H54 (cell line): ENCODE measurements around the gene INHA.
A peak's percentile ranks its signal among the peaks of the same experiment; 100 is the strongest.

Experiments used
- DNase-seq: peaks from one replicate; pipeline ENCODE4 v3.0.0; 2011; ENCODE audit warnings: low spot score, mixed read lengths; ENCODE audit not compliant: insufficient read length
- FAIRE-seq: peaks from 3 replicates; lab custom pipeline; 2011; peaks lifted over from hg19 to GRCh38; lab: Jason Lieb, UNC
- POLR2A ChIP-seq: IDR thresholded peaks from 2 replicates; pipeline ENCODE4 v1.6.1; 2011; ENCODE audit warnings: low read depth, mild to moderate bottlenecking, low read length

INHA gene

GRCh38 chr2:219572237-219573001 is at the start of gene INHA:
Gene INHA, plus strand, starts transcription at chr2:219572310. Its CDS starts 65 bp downstream, at chr2:219572375.
- no peak for DNase-seq
- no peak for FAIRE-seq
- no peak for TF ChIP-seq POLR2A

GRCh38 chr2:219523031-219523671 is 49.0 kb upstream of the INHA start:
- no peak for FAIRE-seq
- TF ChIP-seq POLR2A: no peak
- DNase-seq: no peak

GRCh38 chr2:219524817-219525216 is 47.3 kb upstream of the INHA start:
- no peak for TF ChIP-seq POLR2A
- FAIRE-seq (no peak), DNase-seq (no peak)

- no peak for DNase-seq
- FAIRE-seq: no peak
- no peak for TF ChIP-seq POLR2A
Observed at GRCh38 chr2:219525533-219526232, 46.4 kb upstream of the INHA start.

- DNase-seq (no peak), FAIRE-seq (no peak)
- TF ChIP-seq POLR2A: no peak
Observed at GRCh38 chr2:219526320-219527075, 45.6 kb upstream of the INHA start.

- no peak for TF ChIP-seq POLR2A
- FAIRE-seq (no peak), DNase-seq (no peak)
Observed at GRCh38 chr2:219527076-219527394, 45.1 kb upstream of the INHA start.

- no peak for TF ChIP-seq POLR2A
- FAIRE-seq (no peak), DNase-seq (no peak)
Observed at GRCh38 chr2:219527472-219527871, 44.6 kb upstream of the INHA start.

GRCh38 chr2:219530048-219530963 is 41.8 kb upstream of the INHA start:
- DNase-seq: peak; percentile 96
- TF ChIP-seq POLR2A: no peak
- FAIRE-seq: no peak

GRCh38 chr2:219531639-219532377 is 40.3 kb upstream of the INHA start:
- DNase-seq: no peak
- no peak for FAIRE-seq
- no peak for TF ChIP-seq POLR2A

GRCh38 chr2:219532378-219532649 is 39.8 kb upstream of the INHA start:
- DNase-seq (no peak), FAIRE-seq (no peak)
- TF ChIP-seq POLR2A: no peak

- TF ChIP-seq POLR2A: no peak
- no peak for FAIRE-seq
- no peak for DNase-seq
Observed at GRCh38 chr2:219533930-219534661, 38.0 kb upstream of the INHA start.

- TF ChIP-seq POLR2A: no peak
- DNase-seq (no peak), FAIRE-seq (no peak)
Observed at GRCh38 chr2:219536425-219536824, 35.7 kb upstream of the INHA start.
